Heart right ventricle (tissue), 16 donors: Measurements from ENCODE around the gene WASF2. TPM values are rescaled to one million over a fixed set of nuclear protein-coding genes. Genes with fewer than 3 reads are reported as not detected.

Experiments used
- ATAC-seq, 8 donors: fragments of 200-7000 bp; cut with Tn5 transposase; one replicate each; pipeline ENCODE4 v1.9.1; 2020; ENCODE audit warnings: mild to moderate bottlenecking in 8 of 8, moderate library complexity in 8 of 8, moderate number of reproducible peaks in 1 of 8
- DNase-seq, 2 donors: peaks; one replicate each; pipeline ENCODE4 v3.0.0-alpha.2; 2020
- H3K27ac ChIP-seq, 10 donors: fragments of 200-600 bp; sonication (generic) in 2 of 10; one replicate each; pipeline versions ENCODE4 v1.5.0 to v1.8.0; 2020 to 2022; ENCODE audit warnings: mild to moderate bottlenecking in 3 of 10
- H3K27me3 ChIP-seq, 7 donors: fragments of 200-600 bp; one replicate each; pipeline ENCODE4 v1.8.0; 2021 to 2022; ENCODE audit warnings: mild to moderate bottlenecking in 2 of 7
- H3K36me3 ChIP-seq, 9 donors: fragments of 200-600 bp; sonication (generic) in 1 of 9; one replicate each; pipeline versions ENCODE4 v1.5.0 to v1.8.0; 2020 to 2022; ENCODE audit warnings: mild to moderate bottlenecking in 2 of 9
- H3K4me1 ChIP-seq, 9 donors: fragments of 200-600 bp; sonication (generic) in 1 of 9; one replicate each; pipeline versions ENCODE4 v1.5.0 to v1.8.0; 2020 to 2022; ENCODE audit warnings: mild to moderate bottlenecking in 4 of 9
- H3K4me3 ChIP-seq, 10 donors: fragments of 200-600 bp; sonication (generic) in 2 of 10; one replicate each; pipeline versions ENCODE4 v1.5.0 to v1.8.0; 2020 to 2022; ENCODE audit warnings: mild to moderate bottlenecking in 7 of 10, moderate library complexity in 2 of 10
- H3K9me3 ChIP-seq, 11 donors: fragments of 200-600 bp in 10 of 11; sonication (generic) in 2 of 11; one replicate each; pipeline versions ENCODE4 v1.5.0 to v1.8.0; 2013 to 2022; ENCODE audit warnings: mild to moderate bottlenecking in 2 of 11, control low read depth in 1 of 11, moderate library complexity in 1 of 11
- WGBS, 2 donors: extraction: QIAGEN DNeasy Blood & Tissue Kit; methylation state at CpG; one replicate each; pipeline ENCODE4 v1.1.7; 2013; ENCODE audit warnings: inconsistent platforms in 1 of 2; 5-methylcytosine and 5-hydroxymethylcytosine counted together
- intact Hi-C, 10 donors: fragments of 100-400 bp; cut with DNase I; formaldehyde crosslinking; loops; one replicate each; pipeline versions ENCODE4 v1.11.1 to v1.14.2; 2022
- polyA plus RNA-seq, 2 donors: library from polyadenylated mRNA; stranded (reverse); fragments of 200-250 nt; gene quantifications; one replicate each; pipeline ENCODE4 v1.2.3, GENCODE V29; 2013
- total RNA-seq, 10 donors: library from RNA; stranded (reverse); fragmentation: NEBNext Ultra II Directional in 3 of 10; extraction: Animal tissue kit (Norgen Biotek cat#: 25700) in 3 of 10; gene quantifications; one replicate each; pipeline versions ENCODE4 v1.2.1 to v1.2.4, GENCODE V29; 2021 to 2023
- TF ChIP-seq, protein P1 (sequence below), 9 donors: fragments of 200-600 bp; sonication (generic) in 2 of 9; IDR thresholded peaks; one replicate each; pipeline versions ENCODE4 v1.5.0 to v1.8.0; 2021 to 2022; ENCODE audit warnings: antibody characterized with exemption in 9 of 9, mild to moderate bottlenecking in 5 of 9, moderate library complexity in 1 of 9
- donor health status: Arrhythmogenic right ventricular cardiomyopathy.
- donor health status: ischemic (EF 13 %, LVEDD 7.1; RV severe dilation, severe dysfunction).
- donor health status: healthy with polysubstance abuse.
- donor health status: DM: no; HTN: yes; CAD: no.
- donor health status: DM: no; HTN: no; CAD: no.
- donor health status: ischemic (EF 25% LVEDD 6.9; RV normal size, moderate dysfunction).
- donor health status: ischemic (EF 25% LVEDD 5.7; RV mildly dilated, moderate dysfunction).
- donor health status: healthy.
- donor health status: DM: yes; HTN: yes; CAD: no.
- donor health status: Ischemic cardiomyopathy.
- donor health status: ischemic (EF 35%, LVEDD 5.7; RV mildly dilated, moderate dysfunction).
- donor health status: nonischemic (EF 11% LVEDD 7.7; RV severe dilation, severe dysfunction).
- donor health status: DM: yes; HTN: yes; CAD: no.
- donor health status: PGD.
- donor health status: ischemic (EF 29% LVEDD 5.4; RV normal size, mild dysfunction).
- donor health status: nonischemic (EF 23%, LVEDD 6.1; RV moderate dilation, normal function).

Gene WASF2
- total and polyA plus RNA-seq, 12 donors: 19.6 to 75.4 (median 50.5) TPM

- no peaks in the 10 kb centered on the region for H3K9me3 ChIP-seq
- H3K4me1 ChIP-seq: peaks cover 7 to 60% (median 33%) of the 10 kb centered on the region in 9 donors
- TF ChIP-seq, protein P1, sequence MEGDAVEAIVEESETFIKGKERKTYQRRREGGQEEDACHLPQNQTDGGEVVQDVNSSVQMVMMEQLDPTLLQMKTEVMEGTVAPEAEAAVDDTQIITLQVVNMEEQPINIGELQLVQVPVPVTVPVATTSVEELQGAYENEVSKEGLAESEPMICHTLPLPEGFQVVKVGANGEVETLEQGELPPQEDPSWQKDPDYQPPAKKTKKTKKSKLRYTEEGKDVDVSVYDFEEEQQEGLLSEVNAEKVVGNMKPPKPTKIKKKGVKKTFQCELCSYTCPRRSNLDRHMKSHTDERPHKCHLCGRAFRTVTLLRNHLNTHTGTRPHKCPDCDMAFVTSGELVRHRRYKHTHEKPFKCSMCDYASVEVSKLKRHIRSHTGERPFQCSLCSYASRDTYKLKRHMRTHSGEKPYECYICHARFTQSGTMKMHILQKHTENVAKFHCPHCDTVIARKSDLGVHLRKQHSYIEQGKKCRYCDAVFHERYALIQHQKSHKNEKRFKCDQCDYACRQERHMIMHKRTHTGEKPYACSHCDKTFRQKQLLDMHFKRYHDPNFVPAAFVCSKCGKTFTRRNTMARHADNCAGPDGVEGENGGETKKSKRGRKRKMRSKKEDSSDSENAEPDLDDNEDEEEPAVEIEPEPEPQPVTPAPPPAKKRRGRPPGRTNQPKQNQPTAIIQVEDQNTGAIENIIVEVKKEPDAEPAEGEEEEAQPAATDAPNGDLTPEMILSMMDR (IDR thresholded peaks at IDR 0.05): no peak
- 47 to 61% methylated on average over 5 of the region's 5 CpGs for WGBS, 2 donors
- ATAC-seq (peak; percentile 18 to 50 (median 44)), DNase-seq (no peak)
- intact Hi-C loops: no loop called here
- no peaks in the 10 kb centered on the region for H3K27me3 ChIP-seq
- H3K27ac ChIP-seq: peak overlapping the region in 7 of 10 donors; percentile 28 to 67 (median 58)
- no peaks in the 10 kb centered on the region for H3K36me3 ChIP-seq
- no peak overlapping the region for H3K4me3 ChIP-seq
These were observed 23.6 kb upstream of the WASF2 start for GRCh38 chr1:27513528-27513927.

GRCh38 chr1:27509127-27510080, 19.4 kb upstream of the WASF2 start:
- H3K4me3 ChIP-seq: no peak overlapping the region

DNA sequence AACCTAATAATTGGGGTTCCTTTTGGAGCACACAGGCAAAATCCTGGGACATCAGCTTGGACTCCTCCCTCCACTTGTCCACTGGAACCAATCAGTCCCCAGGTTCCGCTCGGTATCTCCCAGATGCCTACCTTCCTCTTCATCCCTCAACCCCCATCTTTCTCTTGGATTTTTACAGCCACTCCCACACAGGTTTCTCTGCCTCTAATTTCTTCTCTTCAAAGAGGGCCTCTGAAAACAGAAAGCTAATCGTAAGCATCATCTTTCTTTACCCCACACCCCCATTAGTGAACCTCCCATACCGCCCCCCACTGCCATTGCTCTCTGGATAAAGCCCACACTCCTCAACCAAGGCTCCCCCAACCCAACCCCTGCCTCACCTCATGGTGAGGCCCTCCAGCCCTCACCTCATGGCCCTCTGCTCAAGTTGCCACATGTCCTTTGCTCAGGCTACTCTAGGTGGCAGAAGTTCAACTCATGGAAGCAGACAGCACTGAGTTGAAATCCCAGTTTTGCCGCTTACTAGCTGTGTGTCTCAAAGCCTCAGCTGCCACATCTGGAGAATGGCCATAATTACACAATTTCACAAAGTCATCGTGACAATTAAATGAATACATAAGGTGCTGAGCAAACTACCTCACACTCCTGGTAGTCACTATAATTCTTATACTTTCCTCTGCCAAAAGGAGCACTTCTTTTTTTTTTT, 18.1 kb upstream of the WASF2 start:
- intact Hi-C loops: loop anchor here in 2 of 10 donors (5.0 to 10.0 kb wide), 2 partner anchors 94 to 97 kb away; partner anchors contain the start of gene AHDC1 (in 2 of the 2)
- H3K36me3 ChIP-seq: no peaks in the 10 kb centered on the region
- WGBS, 2 donors: 88 to 90% methylated on average over 6 of the region's 6 CpGs
- no peaks in the 10 kb centered on the region for H3K27me3 ChIP-seq
- H3K9me3 ChIP-seq: no peaks in the 10 kb centered on the region
- DNase-seq: no peak
- TF ChIP-seq, protein P1 (IDR thresholded peaks at IDR 0.05): no peak
- H3K4me3 ChIP-seq: no peak overlapping the region
- peaks cover 20 to 39% (median 30%) of the 10 kb centered on the region in 9 donors for H3K4me1 ChIP-seq
- ATAC-seq: no peak
- H3K27ac ChIP-seq: no peak overlapping the region

More at GRCh38 chr1:27509127-27510080, 19.4 kb upstream of the WASF2 start:
- Histone ChIP-seq H3K36me3 (no peaks in the 10 kb centered on the region), H3K9me3 (no peaks in the 10 kb centered on the region), H3K27me3 (no peaks in the 10 kb centered on the region), H3K4me1 (peaks cover 19 to 39% (median 31%) of the 10 kb centered on the region in 9 donors), H3K27ac (peak overlapping the region in 3 of 10 donors; percentile 4 to 41 (median 19))
- ATAC-seq: no peak
- TF ChIP-seq, protein P1 (IDR thresholded peaks at IDR 0.05): no peak
- intact Hi-C loops: loop anchor here in 2 of 10 donors (5.0 to 10.0 kb wide), 2 partner anchors 93 to 95 kb away; partner anchors contain the start of gene AHDC1 (in 2 of the 2)
- WGBS, 2 donors: 71 to 79% methylated on average over 9 of the region's 9 CpGs
- no peak for DNase-seq

GRCh38 chr1:27506703-27507102, 16.7 kb upstream of the WASF2 start:
- H3K27ac ChIP-seq: peak overlapping the region in 3 of 10 donors; percentile 25 to 98 (median 97)
- no peak for DNase-seq
- intact Hi-C loops: loop anchor here in 2 of 10 donors (5.0 to 10.0 kb wide), 2 partner anchors 96 to 98 kb away; partner anchors contain the start of gene AHDC1 (in 2 of the 2)
- H3K9me3 ChIP-seq: no peaks in the 10 kb centered on the region
- no peak for ATAC-seq
- TF ChIP-seq, protein P1 (IDR thresholded peaks at IDR 0.05): no peak
- peaks cover 20 to 44% (median 30%) of the 10 kb centered on the region in 9 donors for H3K4me1 ChIP-seq
- no peaks in the 10 kb centered on the region for H3K36me3 ChIP-seq
- no peaks in the 10 kb centered on the region for H3K27me3 ChIP-seq
- H3K4me3 ChIP-seq: no peak overlapping the region
- WGBS, 2 donors: 96 to 97% methylated on average over 6 of the region's 6 CpGs
